GM18526 (cell line): ENCODE results near the gene CDC42.

Experiments used
- POLR2A ChIP-seq: IDR thresholded peaks from 3 replicates; pipeline ENCODE4 v1.6.1; 2011; ENCODE audit not compliant: insufficient read length; ENCODE audit errors: extremely low read depth

The CDC42 gene

DNA sequence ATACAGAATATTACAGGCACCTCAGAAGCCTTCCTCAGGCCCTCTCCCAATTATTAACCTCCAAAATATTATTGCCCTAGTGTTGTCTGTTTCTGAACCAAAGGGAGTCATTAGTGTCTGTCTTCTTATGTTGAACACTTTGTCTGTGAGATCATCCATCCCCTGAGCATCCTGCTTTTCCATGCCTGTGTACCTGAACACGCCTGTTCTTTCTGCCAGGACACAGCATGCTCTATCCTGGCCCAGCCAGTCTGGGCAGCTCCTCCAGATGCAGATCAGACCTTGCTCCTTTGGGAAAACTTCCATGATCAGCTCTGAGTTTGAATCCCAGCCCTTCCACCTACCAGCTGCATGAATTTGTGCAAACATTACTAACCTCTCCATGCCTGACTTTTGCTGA lies 11.0 kb upstream of the CDC42 start:
- TF ChIP-seq POLR2A, result no peak

DNA sequence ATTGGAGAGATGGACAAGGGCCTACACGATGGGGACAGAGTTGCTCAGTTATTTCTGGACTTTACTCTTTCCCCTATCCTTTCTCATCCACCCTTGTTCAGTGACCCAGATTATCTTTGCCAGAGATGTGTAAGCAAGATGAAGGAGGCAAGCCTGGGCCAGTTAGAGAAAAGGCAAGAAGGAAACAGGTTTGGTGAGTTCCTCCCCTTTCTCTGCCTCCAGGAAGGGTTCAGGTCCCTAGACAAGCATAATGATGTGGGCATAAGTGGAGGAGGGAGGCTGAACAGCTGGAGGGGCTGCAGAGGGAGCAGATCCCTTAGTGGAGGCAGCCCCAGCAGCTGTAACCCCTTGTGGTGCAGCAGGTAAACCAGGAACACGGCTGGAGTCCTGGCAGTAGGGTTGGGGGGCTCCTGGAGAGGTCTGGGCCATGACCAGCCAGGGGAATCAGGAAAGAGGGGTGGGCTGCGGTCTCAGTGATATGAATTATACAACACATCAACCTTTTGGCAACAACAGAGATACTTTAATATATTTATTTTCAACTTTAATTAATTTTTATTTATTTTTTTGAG lies 9.2 kb upstream of the CDC42 start:
- TF ChIP-seq POLR2A, result no peak

DNA sequence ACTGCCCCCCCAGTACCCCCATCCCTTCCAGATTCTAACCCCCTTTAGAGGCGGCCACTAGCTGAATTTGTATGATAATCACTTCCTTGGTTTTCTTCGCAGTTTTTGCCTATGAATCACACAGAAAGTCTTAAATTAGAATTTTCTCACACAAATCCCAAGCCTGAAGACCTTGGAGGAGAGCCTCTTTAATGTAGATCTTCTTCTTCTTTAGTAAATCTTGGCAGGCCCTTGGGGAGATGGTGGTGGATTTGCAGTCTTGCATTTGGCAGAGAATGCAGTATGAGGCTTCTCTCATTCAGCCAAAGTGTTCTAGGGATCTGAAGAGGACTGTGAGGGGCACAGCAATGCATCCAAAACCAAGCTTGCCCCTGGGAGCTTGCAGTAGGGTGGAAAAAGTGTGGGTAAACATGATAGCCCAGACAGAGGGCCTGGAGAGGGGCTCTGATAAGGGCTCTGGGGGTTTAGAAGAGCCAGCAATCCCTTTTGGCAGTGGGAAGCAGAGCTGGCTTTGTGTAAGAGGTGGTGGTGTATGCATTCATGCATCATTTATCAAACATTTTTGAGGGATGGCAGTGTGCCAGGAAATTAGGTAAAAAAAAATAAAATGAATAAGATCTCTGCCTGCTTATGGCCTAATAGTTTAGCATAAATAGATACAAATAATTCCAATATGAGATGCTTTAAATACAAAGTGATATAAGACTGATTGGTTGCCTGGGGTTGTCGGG lies 7.7 kb upstream of the CDC42 start:
- TF ChIP-seq POLR2A, result no peak

DNA sequence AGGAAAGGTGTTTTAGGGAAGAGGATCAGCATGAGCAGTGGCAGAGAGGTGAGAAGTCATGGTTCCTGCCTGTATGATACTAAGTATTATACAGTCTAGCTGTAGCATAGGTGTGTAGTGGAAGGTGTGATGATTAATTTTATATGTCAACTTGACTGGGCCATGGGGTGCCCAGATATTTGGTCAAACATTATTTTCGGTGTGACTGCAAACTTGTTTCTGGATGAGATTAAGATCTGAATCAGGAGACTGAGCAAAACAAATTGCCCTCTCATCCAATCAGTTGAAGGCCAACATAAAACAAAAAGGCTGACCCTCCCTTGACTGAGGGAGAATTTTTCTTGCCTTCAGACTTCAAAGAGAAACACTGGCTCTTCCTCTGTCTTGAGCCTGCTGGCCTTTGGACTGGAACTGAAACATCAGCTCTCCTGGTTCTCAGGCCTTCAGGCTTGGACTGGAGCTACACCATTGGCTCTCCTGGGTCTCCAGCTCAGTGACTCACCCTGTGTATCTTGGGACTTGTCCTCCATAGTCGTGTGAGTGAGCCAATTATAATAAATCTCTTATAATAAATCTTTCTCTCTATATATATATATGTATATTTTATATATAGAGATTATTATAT lies 6.8 kb upstream of the CDC42 start:
- TF ChIP-seq POLR2A, result no peak

DNA sequence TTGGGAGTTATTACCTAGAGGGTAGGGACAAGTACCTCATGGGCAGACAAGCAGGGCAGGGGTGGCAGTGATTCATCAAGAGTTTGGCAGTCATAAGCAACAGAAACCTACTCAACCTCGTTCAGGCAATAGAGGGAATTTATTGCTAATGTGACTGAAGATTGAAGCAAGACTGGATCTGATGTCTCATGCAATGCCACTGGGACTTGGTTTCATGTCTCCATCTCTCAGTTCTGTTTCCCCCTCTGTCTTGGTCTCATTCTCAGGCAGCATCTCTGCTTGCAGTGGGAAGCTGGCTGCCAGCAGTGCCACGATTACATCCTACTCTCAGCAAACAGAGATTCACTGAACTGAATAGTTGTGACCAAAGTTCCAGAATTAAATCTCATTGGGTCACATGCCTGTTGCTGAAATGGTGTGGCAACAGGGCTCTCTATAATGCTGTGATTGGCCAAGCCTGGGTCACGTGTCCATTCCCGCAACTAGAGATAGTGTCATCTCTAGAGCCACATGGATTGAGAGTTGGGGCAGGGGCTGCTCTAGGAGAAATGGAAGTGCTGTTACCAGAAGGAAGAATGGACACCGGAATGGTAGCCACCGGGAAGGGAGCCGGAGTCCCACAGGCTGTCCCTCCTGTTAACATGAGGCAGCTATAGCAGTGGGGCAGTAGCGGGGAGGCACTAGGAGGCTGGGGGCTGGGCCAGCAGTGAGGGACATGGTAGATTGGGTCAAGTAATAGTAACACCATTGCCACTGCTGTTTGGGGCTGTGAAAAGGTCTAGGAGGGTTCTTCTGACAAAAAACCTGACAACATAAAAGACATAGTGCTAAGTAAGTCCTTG lies 3.9 kb upstream of the CDC42 start:
- TF ChIP-seq POLR2A, result no peak

DNA sequence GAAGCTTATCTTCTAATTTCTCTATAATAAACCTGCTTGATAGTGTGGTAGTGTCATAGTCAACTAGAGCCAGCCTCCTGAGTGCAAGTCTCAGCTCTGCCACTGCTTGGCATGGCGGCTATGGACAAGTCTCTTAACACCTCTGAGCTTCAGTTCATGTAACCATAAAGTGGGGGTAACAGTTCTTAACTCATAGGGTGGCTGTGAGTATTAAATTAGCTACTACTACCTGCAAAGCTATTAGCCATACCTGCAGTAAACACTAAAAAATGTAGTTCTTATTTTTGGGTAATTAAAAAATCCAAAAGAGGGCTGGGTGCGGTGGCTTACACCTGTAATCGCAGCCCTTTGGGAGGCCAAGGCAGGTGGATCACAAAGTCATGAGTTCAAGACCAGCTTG lies 2.2 kb upstream of the CDC42 start:
- TF ChIP-seq POLR2A, result no peak

DNA sequence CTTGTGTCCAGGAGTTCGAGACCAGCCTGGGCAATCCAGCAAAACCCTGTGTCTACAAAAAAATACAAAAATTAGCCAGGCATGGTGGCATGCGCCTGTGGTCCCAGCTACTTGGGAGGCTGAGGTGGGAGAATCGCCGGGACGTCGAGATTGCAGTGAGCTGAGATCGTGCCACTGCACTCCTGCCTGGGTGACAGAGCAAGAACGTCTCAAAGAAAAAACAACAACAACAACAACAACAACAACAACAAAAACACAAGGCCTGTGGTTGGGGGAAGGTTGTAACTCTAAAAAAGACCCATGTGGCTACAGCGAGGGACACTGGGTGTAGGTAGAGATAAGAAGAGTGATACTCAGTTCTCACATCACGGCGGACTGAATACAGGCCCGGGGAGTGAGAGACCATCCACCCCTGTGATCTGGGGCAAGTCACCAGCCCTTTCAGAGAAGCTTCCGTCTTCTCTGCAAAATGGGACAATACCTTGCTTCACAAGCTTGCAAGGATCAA lies 848 bp upstream of the CDC42 start:
- no peak for TF ChIP-seq POLR2A

DNA sequence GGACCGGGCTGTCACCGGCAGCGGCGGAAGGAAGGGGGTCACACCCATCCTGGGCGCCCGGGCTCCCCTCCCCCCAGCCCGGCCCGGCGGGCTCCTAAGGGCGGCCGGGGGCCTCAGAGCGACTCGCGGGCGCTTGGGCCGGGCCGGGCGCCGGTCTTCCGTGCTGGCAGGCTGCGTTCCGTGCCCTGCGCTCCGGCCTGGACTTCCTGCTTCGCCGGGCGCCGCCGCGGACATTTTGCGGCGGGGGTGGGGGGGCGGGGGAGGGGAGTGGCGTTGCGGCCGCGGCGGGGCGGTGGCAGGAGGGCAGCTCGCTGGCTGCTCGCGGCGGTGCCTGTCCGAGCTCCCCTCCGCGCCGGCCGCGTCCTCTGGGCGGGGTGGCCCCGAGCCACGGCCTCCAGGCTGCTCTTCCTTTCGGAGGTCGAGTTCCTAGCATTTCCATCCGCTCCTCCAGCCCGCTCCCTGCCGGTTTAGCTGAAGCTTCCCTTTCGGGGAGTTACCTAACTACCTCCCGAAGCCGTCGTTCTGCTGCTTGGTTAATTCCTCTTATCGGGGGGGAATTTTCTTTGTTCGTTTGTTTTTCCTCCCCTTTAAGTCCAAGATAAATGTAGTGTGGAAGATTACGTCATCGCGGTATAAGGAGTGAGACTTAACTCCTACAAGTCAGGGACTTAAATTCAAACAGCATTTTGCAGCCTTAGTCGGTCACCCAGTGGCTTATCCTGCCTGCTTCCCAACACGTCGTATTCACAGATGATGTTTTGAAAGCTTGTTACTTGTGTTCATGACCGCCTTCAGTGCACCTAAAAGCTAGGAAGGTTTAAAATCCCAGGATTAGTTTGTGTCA lies 730 bp downstream of the CDC42 start:
- no peak for TF ChIP-seq POLR2A

DNA sequence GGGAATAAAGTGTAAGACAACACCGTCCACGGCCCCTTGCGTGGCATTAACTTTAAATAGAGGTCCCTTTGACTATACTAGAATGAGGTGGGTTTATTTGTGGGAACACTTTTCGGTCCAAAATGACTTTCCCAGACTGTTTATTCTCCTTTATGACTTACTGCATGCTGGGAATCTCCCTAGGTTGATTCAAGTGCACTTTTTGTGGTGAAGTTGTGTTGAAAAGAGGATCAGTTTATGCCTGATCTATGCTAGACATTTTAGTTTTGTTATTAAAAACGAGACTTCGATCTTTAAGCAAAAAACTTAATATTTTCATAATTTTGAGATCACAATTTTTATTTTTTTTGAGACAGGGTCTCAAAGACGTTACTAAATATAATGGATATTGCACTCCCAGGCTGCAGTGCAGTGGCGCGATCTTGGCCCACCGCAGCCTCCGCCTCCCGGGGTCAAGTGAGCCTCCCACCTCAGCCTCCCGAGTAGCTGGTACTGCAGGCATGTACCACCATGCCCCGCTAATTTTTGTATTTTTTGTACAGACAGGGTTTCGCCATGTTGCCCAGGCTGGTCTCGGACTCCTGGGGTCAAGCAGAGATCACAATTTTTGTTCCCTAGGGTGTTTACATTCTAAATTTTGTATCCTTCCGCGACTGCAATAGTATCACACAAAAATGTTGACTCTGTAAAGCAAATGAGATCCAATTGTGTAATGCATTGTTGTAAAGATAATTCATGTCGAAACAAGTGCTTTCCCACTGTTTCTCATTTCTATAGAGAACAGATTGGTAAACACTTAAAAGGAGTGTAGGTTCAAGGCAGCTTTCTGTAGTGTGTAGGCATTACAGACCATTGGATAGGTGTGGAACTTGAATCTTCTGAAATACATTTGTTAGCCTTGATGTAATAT lies 1.6 kb downstream of the CDC42 start:
- no peak for TF ChIP-seq POLR2A

DNA sequence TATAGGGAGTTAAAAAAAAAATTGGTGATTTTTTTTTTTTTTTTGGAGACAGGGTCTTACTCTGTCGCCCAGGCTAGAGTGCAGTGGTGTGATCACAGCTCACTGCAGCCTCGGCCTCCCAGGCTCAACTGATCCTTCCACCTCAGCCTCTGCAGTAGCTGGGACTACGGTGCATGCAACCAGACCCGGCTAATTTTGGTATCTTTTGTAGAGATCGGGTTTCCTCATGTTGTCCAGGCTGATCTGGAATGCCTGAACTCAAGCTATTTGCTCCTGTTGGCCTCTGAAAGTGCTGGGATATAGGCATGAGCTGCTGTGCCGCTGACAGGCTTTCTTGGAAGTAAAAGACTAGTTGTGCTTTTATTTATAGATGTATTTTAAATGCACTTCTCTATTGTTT lies 3.0 kb downstream of the CDC42 start:
- TF ChIP-seq POLR2A, result no peak

DNA sequence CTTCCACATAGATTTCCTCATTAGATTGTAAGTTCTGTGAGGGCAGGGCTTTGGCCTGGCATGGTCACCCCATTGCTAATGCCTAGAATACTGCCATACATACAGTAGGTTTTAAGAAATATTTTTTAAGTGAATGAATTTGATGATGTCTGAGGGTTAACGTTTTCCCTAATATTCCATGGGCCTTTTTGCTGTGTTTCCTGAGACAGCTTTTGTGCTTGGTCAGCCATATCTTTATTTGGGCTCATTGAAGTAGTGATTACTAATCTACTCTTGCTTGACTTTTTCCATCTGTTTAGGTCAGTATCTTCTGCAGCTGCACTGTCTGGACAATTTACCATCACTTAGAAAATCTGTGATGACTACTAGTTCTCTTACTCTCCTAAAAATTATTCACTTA lies 3.5 kb downstream of the CDC42 start:
- TF ChIP-seq POLR2A, result no peak

DNA sequence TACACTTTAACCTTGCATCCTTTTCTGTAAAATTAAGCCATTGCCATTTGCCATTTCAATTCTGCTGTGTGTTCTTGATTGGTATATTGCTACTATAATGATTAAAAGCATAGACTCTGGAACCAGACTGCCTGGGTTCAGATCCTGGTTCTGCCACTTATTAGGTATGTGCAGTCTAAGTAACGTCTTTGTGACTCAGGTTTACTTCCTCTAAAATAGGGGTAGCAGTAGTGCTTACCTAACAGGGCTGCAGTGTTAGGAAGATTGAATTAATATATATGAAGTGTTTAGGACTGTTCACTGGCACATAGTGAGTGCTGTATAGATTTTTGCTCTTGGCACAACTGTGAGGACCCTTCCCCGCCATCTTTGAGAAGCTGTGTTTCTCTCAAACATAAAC lies 4.4 kb downstream of the CDC42 start:
- no peak for TF ChIP-seq POLR2A

DNA sequence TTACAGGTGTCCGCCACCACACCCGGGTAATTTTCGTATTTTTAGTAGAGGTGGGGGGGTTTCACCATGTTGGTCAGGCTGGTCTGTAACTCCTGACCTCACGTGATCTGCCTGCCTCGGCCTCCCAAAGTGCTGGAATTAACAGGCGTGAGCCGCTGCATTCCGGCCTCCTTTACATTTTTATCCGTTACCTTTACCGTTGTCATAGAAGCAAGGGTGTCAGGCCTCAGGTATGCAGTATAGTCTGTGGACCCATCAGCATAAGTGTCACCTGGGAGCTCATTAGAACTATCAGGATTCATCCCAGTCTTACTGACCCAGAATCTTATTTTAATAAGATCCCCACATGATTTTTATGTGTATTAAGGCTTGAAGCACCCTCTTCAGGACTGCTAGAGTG lies 5.4 kb downstream of the CDC42 start:
- no peak for TF ChIP-seq POLR2A
